Neural cell (in vitro differentiated cells): ENCODE measurements around the gene RBMS3. TPM values are rescaled to one million over a fixed set of nuclear protein-coding genes. Genes with fewer than 3 reads are reported as not detected.

Source experiments
- H2AFZ ChIP-seq: fragments of 200-600, 300-800 bp; sonication (generic), shearing (Covaris generic); 2 replicates; pipeline ENCODE4 v1.6.0; 2014; ENCODE audit warnings: low read depth, mild to moderate bottlenecking, antibody characterized with exemption, low read length, moderate library complexity
- H3F3A ChIP-seq: fragments of 200-600 bp; shearing (Covaris generic); 2 replicates; pipeline ENCODE4 v1.6.1; 2016; ENCODE audit warnings: mild to moderate bottlenecking, moderate library complexity, mixed read lengths, antibody characterized with exemption, low read length; ENCODE audit not compliant: insufficient read depth, poor library complexity, severe bottlenecking
- H3K27ac ChIP-seq: fragments of 200-600, 300-800 bp; sonication (generic), shearing (Covaris generic); 2 replicates; pipeline ENCODE4 v1.5.1; 2014; ENCODE audit warnings: mild to moderate bottlenecking, low read length, moderate library complexity
- H3K27me3 ChIP-seq: fragments of 300-800, 200-600 bp; sonication (generic), shearing (Covaris generic); 2 replicates; pipeline ENCODE4 v1.6.0; 2014; ENCODE audit warnings: mild to moderate bottlenecking, low read depth, low read length, moderate library complexity; ENCODE audit not compliant: insufficient read depth
- H3K36me3 ChIP-seq: fragments of 300-800, 200-600 bp; sonication (generic), shearing (Covaris generic); 2 replicates; pipeline ENCODE4 v1.5.1; 2014; ENCODE audit warnings: mild to moderate bottlenecking, antibody characterized with exemption, low read length, moderate library complexity; ENCODE audit not compliant: insufficient read depth
- H3K4me2 ChIP-seq: fragments of 300-800, 200-600 bp; sonication (generic), shearing (Covaris generic); 2 replicates; pipeline ENCODE4 v1.6.0; 2014; ENCODE audit warnings: mild to moderate bottlenecking, low read length
- H3K4me3 ChIP-seq: fragments of 300-800, 200-600 bp; sonication (generic), shearing (Covaris generic); 2 replicates; pipeline ENCODE4 v1.5.1; 2014; ENCODE audit warnings: mild to moderate bottlenecking, low read length, moderate library complexity
- H3K79me2 ChIP-seq: fragments of 200-600 bp; shearing (Covaris generic); replicated peaks from 2 replicates; pipeline ENCODE4 v1.6.0; 2014; ENCODE audit warnings: mild to moderate bottlenecking, low read length, moderate library complexity; ENCODE audit not compliant: insufficient read depth
- H3K9ac ChIP-seq: fragments of 300-800, 200-600 bp; sonication (generic), shearing (Covaris generic); 2 replicates; pipeline ENCODE4 v1.6.1; 2016; ENCODE audit warnings: mild to moderate bottlenecking, low read length, mixed read lengths
- H3K9me2 ChIP-seq: fragments of 200-600 bp; shearing (Covaris generic); 2 replicates; pipeline ENCODE4 v1.6.1; 2016; ENCODE audit warnings: mild to moderate bottlenecking, low read length, mixed read lengths; ENCODE audit not compliant: insufficient read depth
- H3K9me3 ChIP-seq: fragments of 200-600, 300-800 bp; sonication (generic), shearing (Covaris generic); 2 replicates; pipeline ENCODE4 v1.6.1; 2016; ENCODE audit warnings: mild to moderate bottlenecking, mixed run types, low read length, moderate library complexity, mixed read lengths
- H4K20me1 ChIP-seq: fragments of 200-600 bp; shearing (Covaris generic); 2 replicates; pipeline ENCODE4 v1.6.1; 2016; ENCODE audit warnings: mild to moderate bottlenecking, mixed run types; ENCODE audit not compliant: insufficient read depth
- CTCF ChIP-seq: fragments of 450-650 bp; IDR thresholded peaks from 2 replicates; pipeline ENCODE4 v1.5.1; 2014; ENCODE audit warnings: antibody characterized with exemption, mild to moderate bottlenecking, moderate library complexity; ENCODE audit not compliant: poor library complexity, severe bottlenecking
- EP300 ChIP-seq: fragments of 450-650 bp; conservative IDR thresholded peaks from 2 replicates; pipeline ENCODE4 v1.6.1; 2014; ENCODE audit warnings: antibody characterized with exemption, mild to moderate bottlenecking, moderate library complexity; ENCODE audit not compliant: poor library complexity, severe bottlenecking
- EZH2 ChIP-seq: fragments of 200-600, 300-800 bp; shearing (Covaris generic), sonication (generic); IDR thresholded peaks from 2 replicates; pipeline ENCODE4 v1.6.1; 2014; ENCODE audit warnings: antibody characterized with exemption, low read length, borderline replicate concordance, mild to moderate bottlenecking; ENCODE audit not compliant: insufficient read depth, poor library complexity, severe bottlenecking
- MXI1 ChIP-seq: fragments of 450-650 bp; conservative IDR thresholded peaks from 2 replicates; pipeline ENCODE4 v1.6.1; 2014; ENCODE audit warnings: antibody characterized with exemption, mild to moderate bottlenecking; ENCODE audit not compliant: poor library complexity, severe bottlenecking
- POLR2AphosphoS5 ChIP-seq: IDR thresholded peaks from 2 replicates; pipeline ENCODE4 v1.6.1; 2012
- RAD21 ChIP-seq: fragments of 450-650 bp; conservative IDR thresholded peaks from 2 replicates; pipeline ENCODE4 v1.6.1; 2014; ENCODE audit warnings: antibody characterized with exemption, mild to moderate bottlenecking, moderate library complexity
- REST ChIP-seq: IDR thresholded peaks from 2 replicates; pipeline ENCODE4 v1.6.1; 2012; ENCODE audit warnings: borderline replicate concordance
- SMC3 ChIP-seq: fragments of 450-650 bp; conservative IDR thresholded peaks from 2 replicates; pipeline ENCODE4 v1.6.1; 2014; ENCODE audit warnings: antibody characterized with exemption, mild to moderate bottlenecking, moderate library complexity; ENCODE audit not compliant: poor library complexity
- TAF1 ChIP-seq: IDR thresholded peaks from 2 replicates; pipeline ENCODE4 v1.6.1; 2012; ENCODE audit warnings: low read depth
- polyA plus RNA-seq: library from polyadenylated mRNA; depleted of rRNA; stranded (reverse); fragments of >200 nt; gene quantifications from 2 replicates; pipeline ENCODE4 v1.2.3, GENCODE V29; 2014

Gene RBMS3
- polyA plus RNA-seq, 1 donor from 2014 or later = 0.53 TPM

DNA sequence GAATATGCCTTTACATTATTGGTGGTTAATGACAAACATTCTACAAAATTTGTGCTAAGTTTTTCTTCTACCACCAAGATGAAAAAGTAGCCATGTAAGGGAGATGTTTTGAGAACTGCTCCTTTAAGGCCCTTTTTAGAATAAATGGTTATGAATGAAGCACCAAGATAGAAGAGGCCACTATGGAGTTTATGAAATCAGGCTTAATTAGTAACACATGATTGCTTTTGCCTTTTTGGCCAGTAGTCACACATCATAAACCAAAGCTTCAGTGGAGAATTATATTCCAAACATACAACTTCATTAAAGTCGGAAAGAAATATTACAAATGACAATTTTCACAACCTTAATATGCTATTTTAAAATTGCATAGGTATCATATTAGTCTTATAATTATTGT, 331.7 kb downstream of the RBMS3 start:
- H3K9ac ChIP-seq = no peak overlapping the region
- no peak overlapping the region for H3K27ac ChIP-seq
- no peak overlapping the region for H2AFZ ChIP-seq
- no peaks in the 10 kb centered on the region for H3K27me3 ChIP-seq
- H3K4me3 ChIP-seq = no peak overlapping the region
- H3K9me3 ChIP-seq = no peaks in the 10 kb centered on the region
- H3K4me2 ChIP-seq = no peak overlapping the region
- TF ChIP-seq EP300 (no peak), MXI1 (no peak), REST (no peak), TAF1 (no peak), RAD21 (no peak), POLR2AphosphoS5 (no peak), EZH2 (no peak), SMC3 (no peak), CTCF (no peak)
- no peaks in the 10 kb centered on the region for H3K9me2 ChIP-seq
- no peaks in the 10 kb centered on the region for H4K20me1 ChIP-seq
- H3K79me2 ChIP-seq = no peaks in the 10 kb centered on the region
- no peaks in the 10 kb centered on the region for H3K36me3 ChIP-seq
- H3F3A ChIP-seq = no peaks in the 10 kb centered on the region

DNA sequence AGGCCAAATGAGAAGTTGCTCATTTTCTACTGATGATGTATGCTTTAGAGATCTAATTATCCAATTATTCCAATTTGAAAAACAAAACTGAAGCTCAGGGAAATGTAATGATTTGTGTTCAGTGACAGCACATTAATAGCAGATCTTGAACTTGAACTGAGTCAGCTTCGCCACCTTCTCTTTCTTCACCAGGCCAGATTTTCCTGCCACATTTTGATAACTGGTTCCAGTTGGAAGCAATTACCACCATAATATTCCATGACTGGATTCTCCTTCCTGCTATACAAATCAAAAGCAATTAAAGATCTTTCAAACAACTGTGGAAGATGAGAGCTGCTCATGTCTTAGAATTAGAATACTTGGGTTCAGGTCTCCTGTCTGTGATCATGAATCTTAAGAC, 334.1 kb downstream of the RBMS3 start:
- H3K27ac ChIP-seq = no peak overlapping the region
- no peak overlapping the region for H3K9ac ChIP-seq
- H2AFZ ChIP-seq = no peak overlapping the region
- H3K9me2 ChIP-seq = no peaks in the 10 kb centered on the region
- H3F3A ChIP-seq = no peaks in the 10 kb centered on the region
- no peak overlapping the region for H3K4me3 ChIP-seq
- no peaks in the 10 kb centered on the region for H3K79me2 ChIP-seq
- no peak overlapping the region for H3K4me2 ChIP-seq
- no peaks in the 10 kb centered on the region for H3K36me3 ChIP-seq
- H4K20me1 ChIP-seq = no peaks in the 10 kb centered on the region
- H3K27me3 ChIP-seq = no peaks in the 10 kb centered on the region
- H3K9me3 ChIP-seq = no peaks in the 10 kb centered on the region
- TF ChIP-seq SMC3 = no peak
- TF ChIP-seq EZH2 = no peak
- TF ChIP-seq CTCF = no peak
- TF ChIP-seq TAF1 = no peak
